OCI-LY3 (cell line): Measurements from ENCODE around the gene CCIN.

Source experiments
- CTCF ChIP-seq: fragments of 200-600, 300-600 bp; sonication (generic); IDR thresholded peaks from 2 replicates; pipeline ENCODE4 v1.5.1; 2014; ENCODE audit warnings: antibody characterized with exemption, low read length, low read depth
- EZH2phosphoT487 ChIP-seq: fragments of 200-600 bp; shearing (Covaris generic); IDR thresholded peaks from 2 replicates; pipeline ENCODE4 v1.6.1; 2018; ENCODE audit warnings: antibody characterized with exemption, mixed run types, low read depth

DNA sequence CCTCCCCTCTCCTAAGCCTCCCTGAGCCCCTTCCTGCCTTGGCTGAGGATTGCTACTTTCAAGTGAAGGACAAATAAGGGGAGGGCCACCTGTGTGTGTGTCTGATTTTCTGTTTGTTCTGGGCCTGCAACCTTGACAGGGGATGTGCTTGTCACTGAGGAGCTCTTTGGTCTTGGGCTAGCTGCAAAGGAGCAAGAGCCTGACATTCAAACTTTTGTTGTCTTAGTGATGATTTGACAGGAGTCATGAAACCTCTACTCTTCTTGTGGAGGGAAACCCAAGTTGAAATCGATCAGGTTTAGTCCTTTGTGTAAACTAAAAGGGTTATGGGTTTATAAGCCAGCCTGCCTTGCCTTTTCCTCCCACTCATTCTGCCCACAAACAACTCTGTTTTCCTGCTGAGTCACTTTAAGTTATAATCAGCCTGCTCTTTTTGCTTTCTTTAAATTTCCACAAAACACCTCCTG lies 38.4 kb downstream of the CCIN start:
- no peak for TF ChIP-seq CTCF
- no peak for TF ChIP-seq EZH2phosphoT487
